GM23248 (cell line): ENCODE measurements around the gene ABCE1.

Experiments used
- EZH2 ChIP-seq: fragments of 200-600 bp; sonication (generic); IDR thresholded peaks from 2 replicates; pipeline ENCODE4 v1.6.1; 2018; ENCODE audit warnings: antibody characterized with exemption, mild to moderate bottlenecking; ENCODE audit not compliant: insufficient read depth, poor library complexity, severe bottlenecking
- EZH2phosphoT487 ChIP-seq: fragments of 200-600 bp; sonication (generic); IDR thresholded peaks from 2 replicates; pipeline ENCODE4 v1.6.1; 2018; ENCODE audit warnings: antibody characterized with exemption, moderate library complexity, mild to moderate bottlenecking, low read depth; ENCODE audit not compliant: insufficient read depth

DNA sequence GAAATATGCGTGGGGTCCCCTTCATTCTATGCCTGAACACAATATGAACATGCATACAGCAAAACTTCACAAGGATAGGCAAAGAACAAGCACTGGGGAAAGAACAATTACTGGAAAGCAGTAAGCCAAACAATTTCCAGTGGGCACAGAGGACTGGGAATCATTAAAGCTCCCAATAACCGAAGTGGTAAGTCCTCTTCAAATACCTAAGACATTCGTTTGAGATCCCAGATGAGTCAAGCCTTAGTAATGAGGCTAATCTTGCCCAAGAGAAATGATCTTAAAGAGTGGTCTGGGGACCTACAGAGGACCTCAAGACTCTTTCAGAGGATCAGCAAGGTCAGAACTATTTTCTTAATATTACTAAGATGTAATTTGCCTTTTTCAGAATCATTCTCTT is 28.8 kb upstream of the ABCE1 start:
- TF ChIP-seq EZH2 (no peak), EZH2phosphoT487 (no peak)
